Muscle layer of colon (tissue), 2 donors: ENCODE data around the gene ABI2.
"Not testable (repeated sequence)": the region's sequence is repeated elsewhere in the genome, so short reads cannot be mapped to it uniquely, and the experiment has no call there.

ENCODE experiments used
- H3K27ac ChIP-seq: one replicate; pipeline ENCODE4 v1.7.0; 2013; ENCODE audit warnings: low read depth, mild to moderate bottlenecking, low read length, moderate library complexity
- H3K27me3 ChIP-seq, 2 donors: one replicate each; pipeline ENCODE4 v1.7.0; 2013; ENCODE audit warnings: low read length in 2 of 2, mild to moderate bottlenecking in 2 of 2; ENCODE audit not compliant: insufficient read depth in 2 of 2, control insufficient read depth in 1 of 2
- H3K36me3 ChIP-seq: one replicate; pipeline ENCODE4 v1.7.0; 2013; ENCODE audit warnings: mild to moderate bottlenecking, low read length; ENCODE audit not compliant: insufficient read depth
- H3K4me1 ChIP-seq: one replicate; pipeline ENCODE4 v1.7.0; 2013; ENCODE audit warnings: mild to moderate bottlenecking, low read length; ENCODE audit not compliant: insufficient read depth
- H3K4me3 ChIP-seq, 2 donors: one replicate each; pipeline ENCODE4 v1.7.0; 2013; ENCODE audit warnings: low read length in 2 of 2, low read depth in 1 of 2, mild to moderate bottlenecking in 1 of 2, moderate library complexity in 1 of 2
- H3K9ac ChIP-seq: one replicate; pipeline ENCODE4 v1.7.0; 2013; ENCODE audit warnings: low read length
- H3K9me3 ChIP-seq: one replicate; pipeline ENCODE4 v1.7.0; 2013; ENCODE audit warnings: mild to moderate bottlenecking, low read length
- donor health status: abdominal sarcoma.
- donor health status: Adenocarcinoma of cecum.

ABI2 gene

GRCh38 chr2:203327901-203328759, at the start of gene ABI2:
Gene ABI2 (plus strand): TSS chr2:203328394. CDS start chr2:203328515, 121 bp downstream.
- no peaks in the 10 kb centered on the region for H3K27me3 ChIP-seq
- H3K36me3 ChIP-seq = no peaks in the 10 kb centered on the region
- peak within 1 kb of the TSS; percentile 90 for H3K9ac ChIP-seq
- peaks cover 21% of the 10 kb centered on the region for H3K4me1 ChIP-seq
- H3K27ac ChIP-seq = peak within 1 kb of the TSS; percentile 87
- peak within 1 kb of the TSS; percentile 73 to 92 for H3K4me3 ChIP-seq
- H3K9me3 ChIP-seq = no peaks in the 10 kb centered on the region

- Histone ChIP-seq H3K9me3 (no peaks in the 10 kb centered on the region), H3K36me3 (peaks cover 32% of the 10 kb centered on the region), H3K9ac (no peak overlapping the region), H3K4me1 (no peaks in the 10 kb centered on the region), H3K4me3 (no peak overlapping the region), H3K27me3 (no peaks in the 10 kb centered on the region), H3K27ac (no peak overlapping the region)
Measured at GRCh38 chr2:203279288-203279687, 48.9 kb upstream of the ABI2 start.

GRCh38 chr2:203280428-203281064, 47.6 kb upstream of the ABI2 start:
- H3K27me3 ChIP-seq = no peaks in the 10 kb centered on the region
- H3K9ac ChIP-seq = no peak overlapping the region
- H3K4me3 ChIP-seq = no peak overlapping the region
- peaks cover 35% of the 10 kb centered on the region for H3K36me3 ChIP-seq
- H3K9me3 ChIP-seq = no peaks in the 10 kb centered on the region
- no peaks in the 10 kb centered on the region for H3K4me1 ChIP-seq
- no peak overlapping the region for H3K27ac ChIP-seq

GRCh38 chr2:203282101-203282500, 46.1 kb upstream of the ABI2 start:
- peaks cover 42% of the 10 kb centered on the region for H3K36me3 ChIP-seq
- no peak overlapping the region for H3K4me3 ChIP-seq
- H3K27me3 ChIP-seq = no peaks in the 10 kb centered on the region
- no peaks in the 10 kb centered on the region for H3K4me1 ChIP-seq
- H3K27ac ChIP-seq = no peak overlapping the region
- H3K9me3 ChIP-seq = no peaks in the 10 kb centered on the region
- H3K9ac ChIP-seq = no peak overlapping the region

- no peak overlapping the region for H3K27ac ChIP-seq
- H3K27me3 ChIP-seq = no peaks in the 10 kb centered on the region
- no peak overlapping the region for H3K9ac ChIP-seq
- peaks cover 12% of the 10 kb centered on the region for H3K36me3 ChIP-seq
- no peak overlapping the region for H3K4me3 ChIP-seq
- H3K4me1 ChIP-seq = no peaks in the 10 kb centered on the region
- no peaks in the 10 kb centered on the region for H3K9me3 ChIP-seq
Measured at GRCh38 chr2:203286532-203286931, 41.7 kb upstream of the ABI2 start.

- no peaks in the 10 kb centered on the region for H3K36me3 ChIP-seq
- H3K27ac ChIP-seq = no peak overlapping the region
- no peaks in the 10 kb centered on the region for H3K9me3 ChIP-seq
- H3K27me3 ChIP-seq = no peaks in the 10 kb centered on the region
- no peaks in the 10 kb centered on the region for H3K4me1 ChIP-seq
- no peak overlapping the region for H3K4me3 ChIP-seq
- no peak overlapping the region for H3K9ac ChIP-seq
Measured at GRCh38 chr2:203301667-203302066, 26.5 kb upstream of the ABI2 start.

- not testable (repeated sequence) for H3K36me3 ChIP-seq, H3K9ac ChIP-seq, H3K27me3 ChIP-seq, H3K27ac ChIP-seq, H3K4me3 ChIP-seq, H3K4me1 ChIP-seq, H3K9me3 ChIP-seq
Measured at GRCh38 chr2:203302586-203302985, 25.6 kb upstream of the ABI2 start.

GRCh38 chr2:203310688-203311436, 17.3 kb upstream of the ABI2 start:
- Histone ChIP-seq H3K27ac (no peak overlapping the region), H3K4me1 (no peaks in the 10 kb centered on the region)

GRCh38 chr2:203326356-203326755, 1.8 kb upstream of the ABI2 start:
- H3K4me3 ChIP-seq = no peak overlapping the region
- H3K9ac ChIP-seq = no peak overlapping the region
- H3K27ac ChIP-seq = no peak overlapping the region
- no peaks in the 10 kb centered on the region for H3K9me3 ChIP-seq
- H3K36me3 ChIP-seq = no peaks in the 10 kb centered on the region
- peaks cover 21% of the 10 kb centered on the region for H3K4me1 ChIP-seq
- no peaks in the 10 kb centered on the region for H3K27me3 ChIP-seq

More at GRCh38 chr2:203310688-203311436, 17.3 kb upstream of the ABI2 start:
- Histone ChIP-seq H3K9me3 (no peaks in the 10 kb centered on the region), H3K36me3 (peaks cover 4% of the 10 kb centered on the region), H3K4me3 (no peak overlapping the region), H3K9ac (no peak overlapping the region), H3K27me3 (no peaks in the 10 kb centered on the region)

GRCh38 chr2:203327582-203327900, 653 bp upstream of the ABI2 start:
- Histone ChIP-seq H3K27ac (peak overlapping the region; percentile 87), H3K4me1 (peaks cover 21% of the 10 kb centered on the region), H3K36me3 (no peaks in the 10 kb centered on the region), H3K27me3 (no peaks in the 10 kb centered on the region), H3K9ac (peak overlapping the region; percentile 90), H3K4me3 (peak overlapping the region; percentile 73 to 92), H3K9me3 (no peaks in the 10 kb centered on the region)

GRCh38 chr2:203328760-203329540, 756 bp downstream of the ABI2 start:
- no peaks in the 10 kb centered on the region for H3K36me3 ChIP-seq
- H3K4me1 ChIP-seq = peaks cover 21% of the 10 kb centered on the region
- peak overlapping the region; percentile 49 for H3K9ac ChIP-seq
- H3K4me3 ChIP-seq = peak overlapping the region; percentile 73 to 92
- H3K27me3 ChIP-seq = no peaks in the 10 kb centered on the region
- no peaks in the 10 kb centered on the region for H3K9me3 ChIP-seq
- peak overlapping the region; percentile 87 for H3K27ac ChIP-seq
